Measurements from ENCODE around the gene CLEC4E. TPM values are rescaled to one million over a fixed set of nuclear protein-coding genes. Genes with fewer than 3 reads are reported as not detected.

Gene CLEC4E
- total RNA-seq, 1 experiment from 2014 or later, result not detected

DNA sequence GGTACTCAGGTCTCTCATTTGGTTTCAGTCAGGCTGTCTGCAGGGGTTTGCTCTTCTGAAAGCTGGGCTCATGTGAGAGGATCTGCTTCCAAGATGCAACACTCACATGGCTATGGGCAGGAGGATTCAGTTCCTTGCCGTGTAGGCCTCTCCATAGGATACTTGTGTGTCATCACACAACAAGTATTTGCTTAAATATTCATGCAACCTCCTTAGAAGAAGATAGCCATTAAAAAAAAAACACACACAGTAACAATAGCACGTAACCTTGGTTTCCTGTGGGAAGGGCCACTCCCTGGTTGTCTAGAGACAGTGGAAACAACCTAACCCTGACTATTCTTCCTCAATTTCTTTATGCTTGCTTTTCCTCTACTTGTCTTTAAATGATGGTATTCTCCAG lies 31.8 kb upstream of the CLEC4E start:
- Histone ChIP-seq H3K36me3 (ENCODE audit: control insufficient read depth in 1 of 2, insufficient read depth in 2 of 2, low read length in 2 of 2) (no peaks in the 10 kb centered on the region), H3K27me3 (ENCODE audit: insufficient read depth, low read length) (no peaks in the 10 kb centered on the region), H2AFZ (ENCODE audit: low read depth, low read length, poor library complexity, severe bottlenecking) (no peak overlapping the region), H3K9me3 (ENCODE audit: control insufficient read depth in 1 of 2, insufficient read depth in 1 of 2, low read depth in 1 of 2, low read length in 2 of 2) (no peaks in the 10 kb centered on the region), H3K4me2 (ENCODE audit: low read length) (no peak overlapping the region), H3K9ac (ENCODE audit: low read length) (no peak overlapping the region), H3K27ac (ENCODE audit: low read depth, low read length) (no peak overlapping the region), H3K79me2 (ENCODE audit: insufficient read depth, low read length) (no peaks in the 10 kb centered on the region), H3K4me1 (ENCODE audit: control insufficient read depth in 1 of 2, insufficient read depth in 2 of 2, low read length in 2 of 2) (no peaks in the 10 kb centered on the region), H4K20me1 (ENCODE audit: insufficient read depth) (no peaks in the 10 kb centered on the region), H3K4me3 (replicated peaks in 1 of 2; ENCODE audit: low read depth in 1 of 2, low read length in 2 of 2) (no peak overlapping the region), H3K9me2 (ENCODE audit: insufficient read depth) (no peaks in the 10 kb centered on the region)
- ChIA-PET RAD21 (ENCODE audit: low non-redundant PET in 1 of 2, low total read pairs in 2 of 2, uncharacterized antibody in 2 of 2, unreplicated experiment in 2 of 2) (no interaction called here), POLR2A (no interaction called here), CTCF (interaction anchor here (2.9 kb wide), 1 partner anchor 28 kb away, joined by 9 read pairs; no protein-coding TSS in a partner anchor)
- ATAC-seq (no peak), DNase-seq (ENCODE audit: low read depth, low spot score) (no peak)
- TF ChIP-seq FOSL1 (IDR thresholded peaks at IDR 0.05; ENCODE audit: low read depth) (no peak), SP1 (IDR thresholded peaks at IDR 0.05; ENCODE audit: low read depth) (no peak), EGR1 (IDR thresholded peaks at IDR 0.05; ENCODE audit: low read depth) (no peak), ZNF274 (IDR thresholded peaks at IDR 0.05; ENCODE audit: low read depth, low read length) (no peak), TCF7L2 (IDR thresholded peaks at IDR 0.05; ENCODE audit: borderline replicate concordance, extremely low read depth, insufficient read depth, insufficient read length) (no peak), RAD21 (IDR thresholded peaks at IDR 0.05; ENCODE audit: low read depth) (no peak), POLR2AphosphoS5 (IDR thresholded peaks at IDR 0.05; ENCODE audit: low read depth, low read length) (no peak), SRF (IDR thresholded peaks at IDR 0.05; ENCODE audit: low read depth) (no peak), SIN3A (IDR thresholded peaks at IDR 0.05; ENCODE audit: low read depth) (no peak), ELF1 (IDR thresholded peaks at IDR 0.05; ENCODE audit: borderline replicate concordance, low read depth) (no peak), CBX3 (IDR thresholded peaks at IDR 0.05; ENCODE audit: low read depth) (no peak), YY1 (IDR thresholded peaks at IDR 0.05; ENCODE audit: extremely low read depth, insufficient replicate concordance, low read depth, low read length) (no peak)
- TF ChIP-seq, protein P1, sequence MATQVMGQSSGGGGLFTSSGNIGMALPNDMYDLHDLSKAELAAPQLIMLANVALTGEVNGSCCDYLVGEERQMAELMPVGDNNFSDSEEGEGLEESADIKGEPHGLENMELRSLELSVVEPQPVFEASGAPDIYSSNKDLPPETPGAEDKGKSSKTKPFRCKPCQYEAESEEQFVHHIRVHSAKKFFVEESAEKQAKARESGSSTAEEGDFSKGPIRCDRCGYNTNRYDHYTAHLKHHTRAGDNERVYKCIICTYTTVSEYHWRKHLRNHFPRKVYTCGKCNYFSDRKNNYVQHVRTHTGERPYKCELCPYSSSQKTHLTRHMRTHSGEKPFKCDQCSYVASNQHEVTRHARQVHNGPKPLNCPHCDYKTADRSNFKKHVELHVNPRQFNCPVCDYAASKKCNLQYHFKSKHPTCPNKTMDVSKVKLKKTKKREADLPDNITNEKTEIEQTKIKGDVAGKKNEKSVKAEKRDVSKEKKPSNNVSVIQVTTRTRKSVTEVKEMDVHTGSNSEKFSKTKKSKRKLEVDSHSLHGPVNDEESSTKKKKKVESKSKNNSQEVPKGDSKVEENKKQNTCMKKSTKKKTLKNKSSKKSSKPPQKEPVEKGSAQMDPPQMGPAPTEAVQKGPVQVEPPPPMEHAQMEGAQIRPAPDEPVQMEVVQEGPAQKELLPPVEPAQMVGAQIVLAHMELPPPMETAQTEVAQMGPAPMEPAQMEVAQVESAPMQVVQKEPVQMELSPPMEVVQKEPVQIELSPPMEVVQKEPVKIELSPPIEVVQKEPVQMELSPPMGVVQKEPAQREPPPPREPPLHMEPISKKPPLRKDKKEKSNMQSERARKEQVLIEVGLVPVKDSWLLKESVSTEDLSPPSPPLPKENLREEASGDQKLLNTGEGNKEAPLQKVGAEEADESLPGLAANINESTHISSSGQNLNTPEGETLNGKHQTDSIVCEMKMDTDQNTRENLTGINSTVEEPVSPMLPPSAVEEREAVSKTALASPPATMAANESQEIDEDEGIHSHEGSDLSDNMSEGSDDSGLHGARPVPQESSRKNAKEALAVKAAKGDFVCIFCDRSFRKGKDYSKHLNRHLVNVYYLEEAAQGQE (IDR thresholded peaks at IDR 0.05; ENCODE audit: low read depth), result no peak
- TF ChIP-seq, protein P2, sequence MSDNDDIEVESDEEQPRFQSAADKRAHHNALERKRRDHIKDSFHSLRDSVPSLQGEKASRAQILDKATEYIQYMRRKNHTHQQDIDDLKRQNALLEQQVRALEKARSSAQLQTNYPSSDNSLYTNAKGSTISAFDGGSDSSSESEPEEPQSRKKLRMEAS (IDR thresholded peaks at IDR 0.05), result no peak
- TF ChIP-seq, protein P3, sequence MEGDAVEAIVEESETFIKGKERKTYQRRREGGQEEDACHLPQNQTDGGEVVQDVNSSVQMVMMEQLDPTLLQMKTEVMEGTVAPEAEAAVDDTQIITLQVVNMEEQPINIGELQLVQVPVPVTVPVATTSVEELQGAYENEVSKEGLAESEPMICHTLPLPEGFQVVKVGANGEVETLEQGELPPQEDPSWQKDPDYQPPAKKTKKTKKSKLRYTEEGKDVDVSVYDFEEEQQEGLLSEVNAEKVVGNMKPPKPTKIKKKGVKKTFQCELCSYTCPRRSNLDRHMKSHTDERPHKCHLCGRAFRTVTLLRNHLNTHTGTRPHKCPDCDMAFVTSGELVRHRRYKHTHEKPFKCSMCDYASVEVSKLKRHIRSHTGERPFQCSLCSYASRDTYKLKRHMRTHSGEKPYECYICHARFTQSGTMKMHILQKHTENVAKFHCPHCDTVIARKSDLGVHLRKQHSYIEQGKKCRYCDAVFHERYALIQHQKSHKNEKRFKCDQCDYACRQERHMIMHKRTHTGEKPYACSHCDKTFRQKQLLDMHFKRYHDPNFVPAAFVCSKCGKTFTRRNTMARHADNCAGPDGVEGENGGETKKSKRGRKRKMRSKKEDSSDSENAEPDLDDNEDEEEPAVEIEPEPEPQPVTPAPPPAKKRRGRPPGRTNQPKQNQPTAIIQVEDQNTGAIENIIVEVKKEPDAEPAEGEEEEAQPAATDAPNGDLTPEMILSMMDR (IDR thresholded peaks at IDR 0.05 in 2 of 3, conservative IDR thresholded peaks at IDR 0.05 in 1 of 3; ENCODE audit: borderline replicate concordance in 1 of 3, insufficient read depth in 1 of 3, low read depth in 2 of 3, low read length in 2 of 3), result no peak
- BruUV-seq (replicated peaks), result no TSS peak
- intact Hi-C loops (cut with micrococcal nuclease), result no loop called here

All from HCT116 (cell line).